Natural killer cell (primary cell): ENCODE measurements around the gene ALK. TPM values are rescaled to one million over a fixed set of nuclear protein-coding genes. Genes with fewer than 3 reads are reported as not detected.

Experiments
- ATAC-seq, 3 donors: fragments of 150-1000 bp in 2 of 3; fragments of 200-7000 bp in 1 of 3; cut with Tn5 transposase; 1 replicate in 1 of 3; 2 replicates in 2 of 3; pipeline ENCODE4 v1.10.0; 2021; ENCODE audit warnings: mild to moderate bottlenecking in 2 of 3, moderate library complexity in 2 of 3
- DNase-seq, 2 donors: peaks; one replicate each; pipeline versions ENCODE4 v3.0.0 to v3.0.0-alpha.2; 2013 to 2021; ENCODE audit warnings: mixed read lengths in 1 of 2
- H3K27ac ChIP-seq: one replicate; pipeline ENCODE4 v1.5.1; 2013; ENCODE audit warnings: mild to moderate bottlenecking, low read length
- H3K27me3 ChIP-seq: one replicate; pipeline ENCODE4 v1.6.1; 2013; ENCODE audit warnings: low read length; ENCODE audit not compliant: control insufficient read depth, insufficient read depth
- H3K36me3 ChIP-seq: one replicate; pipeline ENCODE4 v1.6.1; 2013; ENCODE audit warnings: low read length; ENCODE audit not compliant: control insufficient read depth, insufficient read depth
- H3K4me1 ChIP-seq: one replicate; pipeline ENCODE4 v1.6.1; 2013; ENCODE audit warnings: low read length; ENCODE audit not compliant: control insufficient read depth, insufficient read depth
- H3K4me3 ChIP-seq: one replicate; pipeline ENCODE4 v1.5.1; 2013; ENCODE audit warnings: low read length
- H3K9me3 ChIP-seq: one replicate; pipeline ENCODE4 v1.6.1; 2013; ENCODE audit warnings: low read length; ENCODE audit not compliant: control insufficient read depth, insufficient read depth
- H3K27ac Mint-ChIP-seq, 2 donors: one replicate each; pipeline ENCODE4 v1.8.0; 2022; ENCODE audit warnings: mild to moderate bottlenecking in 2 of 2, mixed read lengths in 2 of 2, moderate library complexity in 1 of 2
- H3K27me3 Mint-ChIP-seq, 2 donors: one replicate each; pipeline ENCODE4 v1.8.0; 2022; ENCODE audit warnings: low read depth in 2 of 2, mixed read lengths in 2 of 2
- H3K36me3 Mint-ChIP-seq: one replicate; pipeline ENCODE4 v1.8.0; 2022; ENCODE audit warnings: mixed read lengths
- H3K4me1 Mint-ChIP-seq, 2 donors: one replicate each; pipeline ENCODE4 v1.8.0; 2022; ENCODE audit warnings: mixed read lengths in 2 of 2
- H3K4me3 Mint-ChIP-seq: one replicate; pipeline ENCODE4 v1.8.0; 2022; ENCODE audit warnings: mild to moderate bottlenecking, moderate library complexity, mixed read lengths
- H3K9me3 Mint-ChIP-seq, 2 donors: one replicate each; pipeline ENCODE4 v1.8.0; 2022; ENCODE audit warnings: mixed read lengths in 2 of 2
- CTCF ChIP-seq: fragments of 200-600 bp; IDR thresholded peaks from one replicate; pipeline ENCODE4 v1.8.0; 2022; ENCODE audit warnings: antibody characterized with exemption
- WGBS: methylation state at CpG from one replicate; pipeline ENCODE4 v1.1.7; 2013; ENCODE audit warnings: missing lambda C conversion rate; ENCODE audit not compliant: insufficient coverage; 5-methylcytosine and 5-hydroxymethylcytosine counted together
- intact Hi-C: fragments of 100-400 bp; cut with micrococcal nuclease; formaldehyde crosslinking; loops from one replicate; pipeline ENCODE4 v1.14.2; 2022
- total RNA-seq, 4 donors: library from RNA; stranded (reverse); fragments of 120-200 nt in 1 of 4; gene quantifications; one replicate each; pipeline versions ENCODE4 v1.2.3 to v1.2.4, GENCODE V29; 2013 to 2022

Gene ALK
- total RNA-seq, 3 donors from 2014 or later (not counting 1 experiment from before 2014, with no cell fraction given) = not detected

- Histone ChIP-seq H3K36me3 (no peaks in the 10 kb centered on the region), H3K27ac (no peak overlapping the region), H3K9me3 (no peaks in the 10 kb centered on the region), H3K27me3 (no peaks in the 10 kb centered on the region), H3K4me3 (no peak overlapping the region), H3K4me1 (no peaks in the 10 kb centered on the region)
- H3K27me3 Mint-ChIP-seq = peaks cover 10 to 14% of the 10 kb centered on the region in 2 donors
- peaks cover 0 to 2% of the 10 kb centered on the region in 2 donors for H3K9me3 Mint-ChIP-seq
- TF ChIP-seq CTCF = no peak
- H3K4me1 Mint-ChIP-seq = no peaks in the 10 kb centered on the region
- no peak for ATAC-seq
- H3K4me3 Mint-ChIP-seq = no peak overlapping the region
- intact Hi-C loops = no loop called here
- H3K27ac Mint-ChIP-seq = no peak overlapping the region
- no peaks in the 10 kb centered on the region for H3K36me3 Mint-ChIP-seq
- no peak for DNase-seq
- 36% methylated on average over 1 of the region's 1 CpG for WGBS
Measured at GRCh38 chr2:29880084-29880483, 41.3 kb downstream of the ALK start.

GRCh38 chr2:29879456-29879855 lies 41.9 kb downstream of the ALK start:
- Mint-ChIP-seq H3K36me3 (no peaks in the 10 kb centered on the region), H3K4me1 (no peaks in the 10 kb centered on the region), H3K27me3 (peaks cover 10 to 12% of the 10 kb centered on the region in 2 donors), H3K9me3 (peaks cover 0 to 2% of the 10 kb centered on the region in 2 donors), H3K27ac (no peak overlapping the region), H3K4me3 (no peak overlapping the region)
- H3K36me3 ChIP-seq = no peaks in the 10 kb centered on the region
- 40% methylated on average over 1 of the region's 2 CpGs for whole genome bisulfite sequencing
- H3K27ac ChIP-seq = no peak overlapping the region
- no peaks in the 10 kb centered on the region for H3K9me3 ChIP-seq
- H3K4me3 ChIP-seq = no peak overlapping the region
- intact Hi-C loops = no loop called here
- ATAC-seq (no peak), DNase-seq (no peak)
- TF ChIP-seq CTCF = no peak
- no peaks in the 10 kb centered on the region for H3K27me3 ChIP-seq
- H3K4me1 ChIP-seq = no peaks in the 10 kb centered on the region

- intact Hi-C loops = no loop called here
- H3K4me1 ChIP-seq = no peaks in the 10 kb centered on the region
- H3K9me3 ChIP-seq = no peaks in the 10 kb centered on the region
- ATAC-seq (no peak), DNase-seq (no peak)
- H3K27ac Mint-ChIP-seq = no peak overlapping the region
- no peaks in the 10 kb centered on the region for H3K36me3 ChIP-seq
- H3K4me3 Mint-ChIP-seq = no peak overlapping the region
- TF ChIP-seq CTCF = no peak
- no peaks in the 10 kb centered on the region for H3K4me1 Mint-ChIP-seq
- no peaks in the 10 kb centered on the region for H3K9me3 Mint-ChIP-seq
- no peak overlapping the region for H3K27ac ChIP-seq
- peaks cover 10 to 11% of the 10 kb centered on the region in 2 donors for H3K27me3 Mint-ChIP-seq
- H3K36me3 Mint-ChIP-seq = no peaks in the 10 kb centered on the region
- no peaks in the 10 kb centered on the region for H3K27me3 ChIP-seq
- 74% methylated on average over 3 of the region's 3 CpGs for WGBS
- no peak overlapping the region for H3K4me3 ChIP-seq
Measured at GRCh38 chr2:29878898-29879297, 42.5 kb downstream of the ALK start.

- no peaks in the 10 kb centered on the region for H3K27me3 ChIP-seq
- no peaks in the 10 kb centered on the region for H3K36me3 ChIP-seq
- Mint-ChIP-seq H3K4me3 (no peak overlapping the region), H3K36me3 (no peaks in the 10 kb centered on the region), H3K27me3 (peaks cover 0 to 5% of the 10 kb centered on the region in 2 donors), H3K4me1 (no peaks in the 10 kb centered on the region), H3K9me3 (no peaks in the 10 kb centered on the region), H3K27ac (no peak overlapping the region)
- H3K4me3 ChIP-seq = no peak overlapping the region
- no peaks in the 10 kb centered on the region for H3K4me1 ChIP-seq
- ATAC-seq = no peak
- no peak overlapping the region for H3K27ac ChIP-seq
- intact Hi-C loops = no loop called here
- no peak for DNase-seq
- no peaks in the 10 kb centered on the region for H3K9me3 ChIP-seq
- TF ChIP-seq CTCF = no peak
- WGBS = 99% methylated on average over 4 of the region's 4 CpGs
Measured at GRCh38 chr2:29876374-29876773, 45.0 kb downstream of the ALK start.
